Measurements from ENCODE around the gene CYP4F22.
"Not testable (repeated sequence)": the region's sequence is repeated elsewhere in the genome, so short reads cannot be mapped to it uniquely, and the experiment has no call there.

Gene CYP4F22

DNA sequence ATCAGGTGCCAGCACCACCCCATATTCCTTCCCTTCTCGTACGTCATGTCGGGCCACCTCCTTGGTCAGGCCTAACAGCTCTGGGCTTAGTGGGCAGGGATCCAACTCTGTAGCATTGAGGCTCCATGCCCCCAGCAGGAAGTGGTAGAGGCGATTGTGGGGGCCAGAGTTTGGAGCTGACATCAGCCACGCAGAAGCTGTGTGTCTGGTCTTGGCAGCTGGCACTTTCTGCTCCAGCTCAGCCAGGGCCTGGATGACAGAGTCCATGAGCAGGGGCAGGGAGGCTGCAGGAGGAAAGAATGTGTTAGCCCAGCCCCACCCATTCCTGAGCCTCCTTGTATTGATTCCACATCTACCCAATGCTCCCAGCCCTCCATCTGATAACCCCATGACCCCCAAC, 32.0 kb upstream of the CYP4F22 start:
- Mint-ChIP-seq H3K9me3 (no peaks in the 10 kb centered on the region), H3K4me3 (no peak overlapping the region), H3K36me3 (no peaks in the 10 kb centered on the region), H3K27ac (no peak overlapping the region), H3K27me3 (peaks cover 1% of the 10 kb centered on the region), H3K4me1 (peaks cover 4% of the 10 kb centered on the region)
- DNase-seq (ENCODE audit: low spot score in 2 of 2) (no peak), ATAC-seq (ENCODE audit: low read depth) (no peak)

DNA sequence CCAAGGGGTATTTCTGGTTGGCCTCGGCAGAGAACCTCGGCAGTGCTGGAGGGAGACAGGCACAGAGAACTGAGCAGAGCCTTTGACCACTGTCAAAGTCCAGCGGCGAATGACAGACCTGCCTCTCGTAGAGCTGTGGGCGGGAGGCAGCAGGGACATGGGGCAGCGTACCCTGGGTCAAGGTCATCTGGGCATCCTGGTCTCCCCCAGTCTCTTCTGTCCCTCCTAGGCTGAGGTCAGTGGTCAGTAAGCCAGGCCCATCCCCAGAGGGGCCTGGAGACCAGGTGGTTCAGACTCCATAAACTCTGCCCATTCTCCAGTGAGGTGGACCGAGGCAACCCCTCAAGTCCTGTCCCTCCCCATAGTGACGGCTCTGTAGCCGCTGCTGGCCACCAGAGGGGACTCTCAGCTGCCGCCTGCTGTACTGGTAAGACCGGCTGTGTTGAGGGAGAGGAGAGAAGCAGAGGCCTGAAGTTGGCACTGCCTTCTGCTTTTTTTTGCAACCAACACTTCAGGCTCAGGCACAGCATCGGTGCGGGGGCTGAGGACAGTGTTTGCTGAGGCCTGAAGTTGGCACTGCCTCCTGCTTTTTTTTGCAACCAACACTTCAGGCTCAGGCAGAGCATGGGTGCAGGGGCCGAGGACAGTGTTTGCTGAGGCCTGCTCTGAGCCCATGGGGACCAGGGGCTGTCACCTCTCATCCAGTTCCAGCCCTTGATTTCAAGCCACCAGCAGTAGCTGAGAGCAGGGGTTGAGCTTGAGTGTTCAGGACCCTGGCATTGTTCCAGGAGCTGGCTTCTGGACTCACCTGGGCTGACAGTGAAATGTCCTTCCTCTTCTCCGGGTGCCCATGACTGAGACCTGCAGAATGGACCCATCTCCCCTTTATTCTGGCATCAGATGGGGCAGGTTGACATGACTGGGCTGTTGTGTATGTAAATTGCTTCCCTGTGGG, 28.7 kb upstream of the CYP4F22 start, which contains the start of gene PGLYRP2:
Gene PGLYRP2, minus strand, starts transcription at position 111 of the 955 bp plus-strand sequence. CDS start 130 bp downstream, outside the sequence.
- no peaks in the 10 kb centered on the region for H3K9me3 Mint-ChIP-seq
- no peak for DNase-seq (ENCODE audit: low spot score in 2 of 2)
- no peaks in the 10 kb centered on the region for H3K36me3 Mint-ChIP-seq
- no peaks in the 10 kb centered on the region for H3K4me1 Mint-ChIP-seq
- no peaks in the 10 kb centered on the region for H3K27me3 Mint-ChIP-seq
- no peak within 1 kb of the TSS for H3K27ac Mint-ChIP-seq
- ATAC-seq (ENCODE audit: low read depth): no peak
- no peak within 1 kb of the TSS for H3K4me3 Mint-ChIP-seq

DNA sequence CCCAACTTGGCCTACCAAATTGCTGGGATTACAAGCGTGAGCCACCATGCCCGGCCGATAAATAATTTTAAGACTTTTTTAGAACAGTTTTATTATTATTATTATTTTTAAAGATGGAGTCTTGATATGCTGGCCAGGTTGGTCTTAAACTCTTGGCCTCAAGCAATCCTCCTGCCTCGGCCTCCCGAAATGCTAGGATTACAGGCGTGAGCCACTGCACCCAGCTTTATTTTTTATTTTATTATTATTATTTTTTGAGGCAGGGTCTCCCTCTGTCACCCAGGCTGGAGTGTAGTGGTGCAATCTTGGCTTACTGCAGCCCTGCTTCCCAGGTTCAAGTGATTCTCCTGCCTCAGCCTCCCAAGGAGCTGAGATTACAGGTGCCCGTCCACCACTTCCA, 27.3 kb upstream of the CYP4F22 start:
- not testable (repeated sequence) for ATAC-seq (ENCODE audit: low read depth); H3K4me3 Mint-ChIP-seq; DNase-seq (ENCODE audit: low spot score in 2 of 2); H3K36me3 Mint-ChIP-seq; H3K9me3 Mint-ChIP-seq; H3K27ac Mint-ChIP-seq; H3K27me3 Mint-ChIP-seq; H3K4me1 Mint-ChIP-seq

DNA sequence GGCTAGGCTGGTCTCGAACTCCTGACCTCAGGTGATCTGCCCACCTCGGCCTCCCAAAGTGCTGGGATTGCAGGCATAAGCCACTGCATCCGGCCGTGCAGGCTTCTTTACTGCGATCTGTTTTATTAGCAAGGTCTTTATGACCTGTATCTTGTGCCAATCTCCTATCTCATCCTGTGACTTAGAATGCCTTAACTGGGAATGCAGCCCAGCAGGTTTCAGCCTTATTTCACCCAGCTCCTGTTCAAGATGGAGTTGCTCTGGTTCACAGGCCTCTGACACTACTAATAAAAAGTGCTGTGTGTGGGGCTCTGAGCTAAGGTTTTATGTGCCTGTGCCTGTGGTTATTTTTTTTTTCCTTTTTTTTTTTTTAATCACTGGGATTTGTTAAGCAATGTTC, 22.6 kb upstream of the CYP4F22 start:
- not testable (repeated sequence) for H3K27me3 Mint-ChIP-seq; ATAC-seq (ENCODE audit: low read depth); H3K36me3 Mint-ChIP-seq; H3K4me3 Mint-ChIP-seq; DNase-seq (ENCODE audit: low spot score in 2 of 2); H3K27ac Mint-ChIP-seq; H3K9me3 Mint-ChIP-seq; H3K4me1 Mint-ChIP-seq

DNA sequence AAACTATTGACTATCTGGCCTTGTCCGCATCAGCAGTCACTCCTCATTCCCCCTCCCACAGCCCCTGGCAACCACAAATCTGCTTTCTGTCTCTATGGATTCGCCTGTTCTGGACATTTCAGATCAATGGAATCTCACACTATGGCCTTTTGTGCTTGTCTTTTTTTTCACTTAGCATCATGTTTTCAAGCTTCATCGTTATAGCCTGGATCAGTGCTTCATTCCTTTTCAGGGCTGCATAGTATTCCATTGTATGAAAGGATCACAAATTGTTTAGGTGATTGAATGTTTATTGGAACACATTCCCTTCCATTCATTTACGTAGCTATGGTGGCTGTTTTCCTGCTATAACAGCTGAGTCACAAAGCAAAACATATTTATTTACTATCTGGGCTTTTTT, 21.3 kb upstream of the CYP4F22 start:
- no peak overlapping the region for H3K27ac Mint-ChIP-seq

DNA sequence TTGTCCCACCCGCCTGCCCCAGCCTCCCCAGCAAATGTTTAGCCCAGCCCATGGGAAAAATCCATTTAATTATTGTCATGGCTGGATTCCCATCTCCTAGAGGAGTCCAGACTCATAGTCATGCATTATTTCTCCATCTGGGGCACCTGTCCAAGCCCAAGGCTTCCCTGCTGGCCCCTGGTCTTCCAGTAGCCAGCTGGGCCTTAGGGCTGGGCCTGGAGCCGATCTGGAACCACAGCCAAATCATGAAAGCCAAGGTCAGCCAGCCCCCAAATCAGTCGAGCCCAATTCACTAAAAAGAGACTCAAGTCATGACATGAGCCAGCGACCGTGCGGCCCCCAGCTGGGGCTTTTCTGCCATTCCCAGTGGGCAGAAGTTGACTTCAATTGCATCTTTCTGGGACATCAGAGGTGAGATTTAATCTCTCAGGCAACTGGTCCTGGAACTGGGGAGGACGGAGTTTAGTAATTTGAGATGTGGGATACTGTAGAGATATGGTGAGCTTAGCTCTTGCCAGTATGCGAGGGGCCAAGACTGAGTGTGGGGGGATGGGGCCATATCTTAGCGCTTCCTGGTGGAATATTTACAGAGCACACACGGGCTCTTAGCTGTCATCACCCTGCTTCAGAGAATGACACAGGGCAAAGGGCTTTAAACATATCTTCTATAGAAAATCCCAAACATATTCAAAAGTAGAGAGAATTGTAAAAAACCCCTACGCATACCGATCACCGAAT, 19.7 kb upstream of the CYP4F22 start:
- DNase-seq (ENCODE audit: low spot score in 2 of 2) (no peak), ATAC-seq (ENCODE audit: low read depth) (no peak)
- Mint-ChIP-seq H3K9me3 (peaks cover 2% of the 10 kb centered on the region), H3K36me3 (no peaks in the 10 kb centered on the region), H3K4me1 (no peaks in the 10 kb centered on the region), H3K27me3 (no peaks in the 10 kb centered on the region), H3K27ac (no peak overlapping the region), H3K4me3 (no peak overlapping the region)

More for the DNA sequence above, 21.3 kb upstream of the CYP4F22 start:
- DNase-seq (ENCODE audit: low spot score in 2 of 2): no peak
- H3K9me3 Mint-ChIP-seq: peaks cover 2% of the 10 kb centered on the region
- H3K4me1 Mint-ChIP-seq: no peaks in the 10 kb centered on the region
- no peaks in the 10 kb centered on the region for H3K27me3 Mint-ChIP-seq
- no peak for ATAC-seq (ENCODE audit: low read depth)
- H3K36me3 Mint-ChIP-seq: no peaks in the 10 kb centered on the region
- H3K4me3 Mint-ChIP-seq: no peak overlapping the region

DNA sequence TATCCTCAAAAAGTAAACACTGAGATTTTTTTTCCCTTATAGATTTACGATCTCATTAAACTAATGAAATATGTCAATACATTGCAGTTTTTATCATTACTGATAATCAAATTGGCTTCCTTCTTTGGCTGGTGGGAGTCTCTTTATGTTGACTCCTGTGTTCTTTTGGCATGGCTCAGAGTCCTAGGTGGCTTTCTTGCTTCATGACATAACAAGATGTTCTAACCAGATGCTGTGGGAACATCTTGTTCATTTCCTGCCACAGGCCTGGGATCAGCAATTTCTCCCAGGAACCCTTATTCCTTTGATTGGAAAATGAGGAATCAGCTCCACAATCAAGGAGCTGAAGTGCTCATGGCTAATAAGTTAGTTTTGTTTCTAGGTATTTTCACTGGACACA, 13.2 kb upstream of the CYP4F22 start:
- Mint-ChIP-seq H3K4me3 (no peak overlapping the region), H3K27ac (no peak overlapping the region), H3K36me3 (no peaks in the 10 kb centered on the region), H3K4me1 (no peaks in the 10 kb centered on the region), H3K9me3 (peaks cover 2% of the 10 kb centered on the region), H3K27me3 (peaks cover 14% of the 10 kb centered on the region)
- no peak for ATAC-seq (ENCODE audit: low read depth)
- no peak for DNase-seq (ENCODE audit: low spot score in 2 of 2)

DNA sequence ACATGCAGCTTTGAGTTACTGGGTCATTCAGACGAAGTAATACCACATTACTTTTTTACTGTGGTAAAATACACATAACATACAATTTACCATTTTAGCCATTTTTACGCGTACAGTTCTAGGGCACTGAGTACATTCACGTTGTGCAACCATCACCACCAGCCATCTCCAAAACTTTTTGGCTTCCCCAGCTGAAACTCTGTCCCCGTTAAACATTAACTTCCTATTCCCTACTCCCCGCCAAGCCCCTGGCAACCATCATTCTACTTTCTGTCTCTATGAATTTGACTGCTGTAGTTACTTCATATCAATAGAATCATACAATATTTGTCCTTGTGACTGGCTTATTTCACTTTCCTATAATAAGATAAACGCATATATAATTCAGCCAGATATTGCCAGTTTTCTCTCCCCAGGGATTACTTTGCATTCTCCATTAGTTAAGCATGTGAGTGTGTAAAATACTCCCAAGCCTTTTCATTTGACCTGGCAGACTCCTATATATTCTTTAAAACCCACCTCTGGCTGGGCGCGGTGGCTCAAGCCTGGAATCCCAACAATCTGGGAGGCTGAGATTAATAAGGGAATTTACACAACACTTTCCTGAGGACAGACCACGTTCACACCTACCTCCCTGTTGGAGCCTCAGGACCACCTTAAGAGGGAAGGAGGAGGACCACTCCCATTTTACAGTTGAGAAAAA, 10.0 kb upstream of the CYP4F22 start:
- Mint-ChIP-seq H3K36me3 (no peaks in the 10 kb centered on the region), H3K4me1 (no peaks in the 10 kb centered on the region), H3K27me3 (peaks cover 19% of the 10 kb centered on the region), H3K9me3 (peaks cover 2% of the 10 kb centered on the region), H3K4me3 (no peak overlapping the region), H3K27ac (no peak overlapping the region)
- no peak for ATAC-seq (ENCODE audit: low read depth)
- DNase-seq (ENCODE audit: low spot score in 2 of 2): no peak

DNA sequence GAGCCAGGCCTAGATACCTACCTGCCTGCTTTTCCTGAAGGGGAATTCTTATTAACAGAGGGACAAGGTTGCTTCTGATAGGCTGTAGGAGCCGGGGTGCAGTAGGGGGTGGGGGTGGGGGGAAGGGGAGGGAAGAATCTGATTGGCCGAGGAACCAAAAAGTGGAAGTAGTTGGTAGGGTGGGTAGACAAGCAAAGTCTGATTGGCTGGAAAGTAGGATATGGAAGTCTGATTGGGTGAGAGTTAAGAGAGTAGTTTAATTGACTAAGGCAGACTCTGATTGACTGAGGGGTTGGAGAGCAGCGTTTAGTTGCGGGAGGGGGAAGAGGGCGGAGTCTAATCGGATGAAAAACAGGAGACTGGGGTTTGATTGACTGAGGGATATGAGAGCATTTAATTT, 9.4 kb upstream of the CYP4F22 start:
- Mint-ChIP-seq H3K27me3 (peaks cover 19% of the 10 kb centered on the region), H3K9me3 (peaks cover 2% of the 10 kb centered on the region), H3K4me1 (no peaks in the 10 kb centered on the region), H3K36me3 (no peaks in the 10 kb centered on the region), H3K4me3 (no peak overlapping the region), H3K27ac (no peak overlapping the region)
- no peak for ATAC-seq (ENCODE audit: low read depth)
- DNase-seq (ENCODE audit: low spot score in 2 of 2): no peak

DNA sequence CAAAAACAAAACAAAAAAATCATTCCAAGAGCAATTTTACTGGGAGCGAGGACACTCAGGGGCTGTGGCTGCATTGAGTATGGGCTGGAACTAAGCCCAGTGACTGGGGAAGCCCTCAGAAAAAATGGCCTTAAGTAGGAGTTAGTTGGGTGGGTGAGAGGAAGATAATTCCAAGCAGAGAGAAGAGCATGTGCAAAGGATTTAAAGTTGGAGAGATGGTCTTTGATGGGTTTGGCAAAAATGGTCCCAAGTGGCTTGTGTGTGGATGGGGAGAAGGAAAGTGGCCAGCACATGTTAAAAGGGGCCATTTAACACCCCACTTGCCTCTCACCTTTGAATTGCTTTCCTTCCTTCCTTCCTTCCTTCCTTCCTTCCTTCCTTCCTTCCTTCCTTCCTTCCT, 6.7 kb upstream of the CYP4F22 start:
- Mint-ChIP-seq H3K4me3 (no peak overlapping the region), H3K27me3 (peaks cover 20% of the 10 kb centered on the region), H3K27ac (no peak overlapping the region), H3K4me1 (no peaks in the 10 kb centered on the region), H3K9me3 (peaks cover 4% of the 10 kb centered on the region), H3K36me3 (peaks cover 2% of the 10 kb centered on the region)
- DNase-seq (ENCODE audit: low spot score in 2 of 2) (no peak), ATAC-seq (ENCODE audit: low read depth) (no peak)

DNA sequence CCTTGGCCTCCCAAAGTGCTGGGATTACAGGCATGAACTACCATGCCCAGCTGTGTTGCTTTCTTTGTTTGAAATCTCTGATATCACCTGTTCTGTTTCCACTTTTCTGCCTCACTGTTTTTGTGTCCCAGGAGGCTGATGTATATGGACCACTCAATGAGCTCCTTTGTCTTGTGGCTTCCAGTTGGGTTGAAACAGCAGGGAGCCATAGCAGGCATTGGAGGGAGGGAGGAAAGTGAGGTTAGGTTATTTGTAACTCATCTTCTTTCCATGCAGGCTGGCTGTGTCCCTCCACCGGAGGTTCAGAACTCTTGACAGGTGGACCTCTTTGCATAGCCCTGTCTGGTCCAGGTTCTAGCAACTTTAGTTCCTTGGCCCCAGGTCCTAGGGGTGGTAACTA, 6.1 kb upstream of the CYP4F22 start:
- DNase-seq (ENCODE audit: low spot score in 2 of 2) (no peak), ATAC-seq (ENCODE audit: low read depth) (no peak)
- no peaks in the 10 kb centered on the region for H3K4me1 Mint-ChIP-seq
- H3K27ac Mint-ChIP-seq: no peak overlapping the region
- peaks cover 4% of the 10 kb centered on the region for H3K9me3 Mint-ChIP-seq
- peaks cover 23% of the 10 kb centered on the region for H3K27me3 Mint-ChIP-seq
- H3K36me3 Mint-ChIP-seq: peaks cover 2% of the 10 kb centered on the region
- no peak overlapping the region for H3K4me3 Mint-ChIP-seq

DNA sequence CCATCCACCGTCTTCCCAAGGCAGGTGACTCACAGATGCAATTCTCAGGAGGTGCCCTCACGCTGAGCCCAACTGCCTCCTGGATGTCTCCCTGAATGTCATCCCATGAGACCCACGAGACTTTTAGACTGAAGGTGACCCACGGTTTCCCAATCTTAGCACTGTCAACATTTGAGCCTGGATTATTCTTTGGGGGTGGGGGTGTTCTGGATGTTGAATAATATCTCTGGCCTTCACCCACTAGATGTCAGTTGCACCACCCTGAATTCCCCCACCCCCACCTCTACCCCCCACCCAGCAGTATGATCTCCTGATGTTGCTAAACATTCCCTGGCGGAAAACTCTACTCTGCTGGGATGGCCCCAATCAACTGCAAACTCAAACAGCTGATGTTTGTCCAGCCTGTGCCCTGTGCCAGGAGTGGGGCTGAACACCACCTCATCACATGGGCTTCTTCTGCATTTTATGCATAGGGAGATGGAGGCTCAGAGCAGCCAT, 2.2 kb upstream of the CYP4F22 start:
- Mint-ChIP-seq H3K36me3 (peaks cover 2% of the 10 kb centered on the region), H3K27ac (no peak overlapping the region), H3K9me3 (peaks cover 2% of the 10 kb centered on the region), H3K4me1 (peaks cover 3% of the 10 kb centered on the region), H3K27me3 (peaks cover 20% of the 10 kb centered on the region), H3K4me3 (no peak overlapping the region)
- DNase-seq (ENCODE audit: low spot score in 2 of 2): no peak
- no peak for ATAC-seq (ENCODE audit: low read depth)

DNA sequence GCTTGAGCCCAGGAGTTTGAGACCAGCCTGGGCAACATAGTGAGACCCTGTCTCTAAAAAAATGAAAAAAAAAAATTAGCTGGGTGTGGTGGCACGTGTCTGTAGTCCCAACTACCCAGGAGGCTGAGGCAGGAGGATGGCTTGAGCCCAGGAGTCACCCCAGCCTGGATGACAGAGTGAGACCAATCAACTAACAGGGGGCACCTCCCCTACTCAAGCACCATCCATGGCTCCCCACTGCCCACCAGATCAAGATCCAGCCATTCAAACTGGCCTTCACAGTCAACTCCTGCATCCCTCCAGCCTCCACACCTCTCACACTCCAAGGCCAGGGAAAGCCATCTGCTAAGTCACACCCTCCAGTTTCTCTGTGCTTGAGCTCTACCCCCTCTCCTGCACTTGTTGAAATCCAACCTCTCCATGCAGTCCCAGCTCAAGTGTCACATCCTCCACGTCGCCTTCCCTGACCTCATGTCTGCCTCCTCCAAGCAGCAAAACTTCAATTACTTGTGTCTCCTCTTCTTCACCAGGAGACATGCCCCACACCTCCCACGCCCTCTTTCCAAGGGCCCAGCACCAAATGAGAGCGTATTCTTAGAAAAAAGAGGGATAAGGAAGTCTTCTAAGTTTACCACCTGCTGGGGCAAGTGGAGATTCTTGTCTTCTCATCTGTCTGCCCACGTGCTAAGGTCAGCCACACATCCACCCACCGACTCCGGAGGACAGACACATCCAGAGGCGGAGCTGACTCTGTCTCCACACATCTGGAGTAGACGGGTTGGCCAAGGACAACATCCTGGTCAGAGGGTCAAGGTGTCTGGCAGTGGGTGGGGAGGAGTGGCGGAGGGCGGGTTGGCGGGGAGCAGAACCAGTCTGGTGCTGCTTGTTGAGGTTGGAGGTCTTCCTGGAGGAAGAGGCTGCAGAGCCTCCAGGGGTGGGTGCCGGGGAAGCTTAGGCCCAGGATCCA, 974 bp upstream of the CYP4F22 start:
- Mint-ChIP-seq H3K27ac (no peak overlapping the region), H3K36me3 (peaks cover 2% of the 10 kb centered on the region), H3K9me3 (peaks cover 2% of the 10 kb centered on the region), H3K4me3 (no peak overlapping the region), H3K27me3 (peaks cover 23% of the 10 kb centered on the region), H3K4me1 (peaks cover 3% of the 10 kb centered on the region)
- ATAC-seq (ENCODE audit: low read depth) (no peak), DNase-seq (ENCODE audit: low spot score in 2 of 2) (no peak)
